ENCODE results near the gene SSR1. TPM values are rescaled to one million over a fixed set of nuclear protein-coding genes. Genes with fewer than 3 reads are reported as not detected.

The SSR1 gene
- polyA plus RNA-seq, 1 donor from 2014 or later, result 53.0 TPM

DNA sequence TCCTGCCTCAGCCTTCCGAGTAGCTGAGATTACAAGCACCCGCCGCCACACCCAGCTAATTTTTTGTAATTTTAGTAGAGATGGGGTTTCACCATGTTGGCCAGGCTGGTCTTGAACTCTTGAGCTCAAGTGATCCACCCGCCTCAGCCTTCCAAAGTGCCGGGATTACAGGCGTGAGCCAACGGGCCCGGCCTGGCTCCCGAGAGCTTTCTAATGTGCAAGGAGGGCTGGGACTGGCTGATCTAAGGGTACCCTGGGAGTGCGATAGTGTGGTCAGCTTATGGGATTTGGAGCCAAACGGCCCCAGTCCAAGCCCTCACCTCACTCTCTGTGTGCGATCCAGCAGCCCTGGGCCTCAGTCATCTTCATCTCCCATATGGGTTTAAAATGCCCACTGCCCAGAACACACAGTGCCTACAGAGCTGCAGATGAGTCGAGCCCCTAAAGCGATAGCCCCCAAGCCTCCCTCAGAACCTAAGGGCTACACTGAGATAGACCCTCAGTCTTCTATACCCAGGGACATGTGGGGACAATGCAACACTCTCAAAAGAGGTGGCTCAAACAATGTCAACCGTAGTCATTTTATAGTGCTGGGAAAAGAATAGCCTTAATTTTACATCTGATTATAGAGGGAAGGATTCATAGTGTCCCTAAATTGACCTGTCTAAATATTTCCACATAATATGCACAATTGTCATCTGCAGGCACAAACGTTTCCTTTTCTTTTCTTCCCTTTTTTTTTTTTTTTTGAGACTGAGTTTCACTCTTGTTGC, 50.1 kb downstream of the SSR1 start:
- H3K9ac ChIP-seq (ENCODE audit: low read length), result no peak overlapping the region
- H4K20me1 ChIP-seq (ENCODE audit: insufficient read depth), result no peaks in the 10 kb centered on the region
- H2AFZ ChIP-seq (ENCODE audit: low read depth, low read length), result no peak overlapping the region
- H3K27ac ChIP-seq (ENCODE audit: low read length), result no peak overlapping the region
- H3K79me2 ChIP-seq (replicated peaks; ENCODE audit: insufficient read depth, low read length), result no peaks in the 10 kb centered on the region
- no peaks in the 10 kb centered on the region for H3F3A ChIP-seq (ENCODE audit: insufficient read depth, low read length, poor library complexity, severe bottlenecking)
- no peak overlapping the region for H3K4me3 ChIP-seq (ENCODE audit: low read length)
- TF ChIP-seq, protein P1, sequence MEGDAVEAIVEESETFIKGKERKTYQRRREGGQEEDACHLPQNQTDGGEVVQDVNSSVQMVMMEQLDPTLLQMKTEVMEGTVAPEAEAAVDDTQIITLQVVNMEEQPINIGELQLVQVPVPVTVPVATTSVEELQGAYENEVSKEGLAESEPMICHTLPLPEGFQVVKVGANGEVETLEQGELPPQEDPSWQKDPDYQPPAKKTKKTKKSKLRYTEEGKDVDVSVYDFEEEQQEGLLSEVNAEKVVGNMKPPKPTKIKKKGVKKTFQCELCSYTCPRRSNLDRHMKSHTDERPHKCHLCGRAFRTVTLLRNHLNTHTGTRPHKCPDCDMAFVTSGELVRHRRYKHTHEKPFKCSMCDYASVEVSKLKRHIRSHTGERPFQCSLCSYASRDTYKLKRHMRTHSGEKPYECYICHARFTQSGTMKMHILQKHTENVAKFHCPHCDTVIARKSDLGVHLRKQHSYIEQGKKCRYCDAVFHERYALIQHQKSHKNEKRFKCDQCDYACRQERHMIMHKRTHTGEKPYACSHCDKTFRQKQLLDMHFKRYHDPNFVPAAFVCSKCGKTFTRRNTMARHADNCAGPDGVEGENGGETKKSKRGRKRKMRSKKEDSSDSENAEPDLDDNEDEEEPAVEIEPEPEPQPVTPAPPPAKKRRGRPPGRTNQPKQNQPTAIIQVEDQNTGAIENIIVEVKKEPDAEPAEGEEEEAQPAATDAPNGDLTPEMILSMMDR (IDR thresholded peaks at IDR 0.05; ENCODE audit: poor library complexity, severe bottlenecking), result no peak
- TF ChIP-seq REST (IDR thresholded peaks at IDR 0.05; ENCODE audit: borderline replicate concordance), result no peak
- no peak for TF ChIP-seq TAF1 (IDR thresholded peaks at IDR 0.05; ENCODE audit: low read depth)
- TF ChIP-seq MXI1 (conservative IDR thresholded peaks at IDR 0.05; ENCODE audit: poor library complexity, severe bottlenecking), result no peak
- TF ChIP-seq POLR2AphosphoS5 (IDR thresholded peaks at IDR 0.05), result no peak
- TF ChIP-seq EZH2 (IDR thresholded peaks at IDR 0.05; ENCODE audit: borderline replicate concordance, insufficient read depth, low read length, poor library complexity, severe bottlenecking), result no peak
- no peak for TF ChIP-seq SMC3 (conservative IDR thresholded peaks at IDR 0.05; ENCODE audit: poor library complexity)
- no peak for TF ChIP-seq EP300 (conservative IDR thresholded peaks at IDR 0.05; ENCODE audit: poor library complexity, severe bottlenecking)
- H3K4me2 ChIP-seq (ENCODE audit: low read length), result no peak overlapping the region
- H3K36me3 ChIP-seq (ENCODE audit: insufficient read depth, low read length), result no peaks in the 10 kb centered on the region
- H3K9me3 ChIP-seq (ENCODE audit: low read length), result peaks cover 5% of the 10 kb centered on the region
- no peaks in the 10 kb centered on the region for H3K27me3 ChIP-seq (ENCODE audit: insufficient read depth, low read depth, low read length)
- no peaks in the 10 kb centered on the region for H3K9me2 ChIP-seq (ENCODE audit: insufficient read depth, low read length)

- H3K79me2 ChIP-seq (replicated peaks; ENCODE audit: insufficient read depth, low read length), result no peaks in the 10 kb centered on the region
- no peaks in the 10 kb centered on the region for H3F3A ChIP-seq (ENCODE audit: insufficient read depth, low read length, poor library complexity, severe bottlenecking)
- no peaks in the 10 kb centered on the region for H3K9me2 ChIP-seq (ENCODE audit: insufficient read depth, low read length)
- H3K9ac ChIP-seq (ENCODE audit: low read length), result peak overlapping the region; percentile 45
- H2AFZ ChIP-seq (ENCODE audit: low read depth, low read length), result peak overlapping the region; percentile 85
- H3K4me3 ChIP-seq (ENCODE audit: low read length), result peak overlapping the region; percentile 61
- peaks cover 5% of the 10 kb centered on the region for H3K9me3 ChIP-seq (ENCODE audit: low read length)
- no peaks in the 10 kb centered on the region for H3K27me3 ChIP-seq (ENCODE audit: insufficient read depth, low read depth, low read length)
- H3K36me3 ChIP-seq (ENCODE audit: insufficient read depth, low read length), result no peaks in the 10 kb centered on the region
- no peak for TF ChIP-seq EZH2 (IDR thresholded peaks at IDR 0.05; ENCODE audit: borderline replicate concordance, insufficient read depth, low read length, poor library complexity, severe bottlenecking)
- TF ChIP-seq MXI1 (conservative IDR thresholded peaks at IDR 0.05; ENCODE audit: poor library complexity, severe bottlenecking), result no peak
- no peak for TF ChIP-seq TAF1 (IDR thresholded peaks at IDR 0.05; ENCODE audit: low read depth)
- TF ChIP-seq RAD21 (conservative IDR thresholded peaks at IDR 0.05), result no peak
- TF ChIP-seq EP300 (conservative IDR thresholded peaks at IDR 0.05; ENCODE audit: poor library complexity, severe bottlenecking), result no peak
- no peak for TF ChIP-seq REST (IDR thresholded peaks at IDR 0.05; ENCODE audit: borderline replicate concordance)
- TF ChIP-seq, protein P1 (IDR thresholded peaks at IDR 0.05; ENCODE audit: poor library complexity, severe bottlenecking), result no peak
- no peak for TF ChIP-seq SMC3 (conservative IDR thresholded peaks at IDR 0.05; ENCODE audit: poor library complexity)
- no peak for TF ChIP-seq POLR2AphosphoS5 (IDR thresholded peaks at IDR 0.05)
- H3K4me2 ChIP-seq (ENCODE audit: low read length), result no peak overlapping the region
- no peaks in the 10 kb centered on the region for H4K20me1 ChIP-seq (ENCODE audit: insufficient read depth)
- H3K27ac ChIP-seq (ENCODE audit: low read length), result no peak overlapping the region
Measured at GRCh38 chr6:7261852-7262461, 51.0 kb downstream of the SSR1 start.

Measured in neural cell (in vitro differentiated cells).